IgD-negative memory B cell (primary cell): ENCODE measurements around the gene DAPK1. TPM values are rescaled to one million over a fixed set of nuclear protein-coding genes. Genes with fewer than 3 reads are reported as not detected.

Source experiments
- H3K27ac Mint-ChIP-seq, 3 donors: one replicate each; pipeline ENCODE4 v1.8.0; 2020 to 2022; ENCODE audit warnings: mild to moderate bottlenecking in 3 of 3, mixed read lengths in 3 of 3, moderate library complexity in 1 of 3
- H3K27me3 Mint-ChIP-seq: one replicate; pipeline ENCODE4 v1.8.0; 2021; ENCODE audit warnings: mixed read lengths
- H3K36me3 Mint-ChIP-seq: one replicate; pipeline ENCODE4 v1.8.0; 2020; ENCODE audit warnings: mild to moderate bottlenecking, mixed read lengths
- H3K4me1 Mint-ChIP-seq, 3 donors: one replicate each; pipeline ENCODE4 v1.8.0; 2020 to 2022; ENCODE audit warnings: mixed read lengths in 3 of 3, mild to moderate bottlenecking in 1 of 3
- H3K4me3 Mint-ChIP-seq, 4 donors: one replicate each; pipeline ENCODE4 v1.8.0; 2020 to 2022; ENCODE audit warnings: mild to moderate bottlenecking in 4 of 4, mixed read lengths in 4 of 4, moderate library complexity in 3 of 4
- H3K9me3 Mint-ChIP-seq, 3 donors: one replicate each; pipeline ENCODE4 v1.8.0; 2020 to 2021; ENCODE audit warnings: mixed read lengths in 3 of 3, mild to moderate bottlenecking in 1 of 3
- polyA plus RNA-seq: library from polyadenylated mRNA; unstranded; fragments of 300-500 nt; fragmentation: Illumina TruSeq; gene quantifications from one replicate; pipeline ENCODE4 v1.2.3, GENCODE V29; 2021

DAPK1 gene
- polyA plus RNA-seq, 1 donor from 2014 or later = 0.86 TPM

- no peaks in the 10 kb centered on the region for H3K27me3 Mint-ChIP-seq
- H3K4me3 Mint-ChIP-seq = no peak overlapping the region
- H3K27ac Mint-ChIP-seq = no peak overlapping the region
Observed at GRCh38 chr9:87659534-87660419, 162.1 kb downstream of the DAPK1 start.

GRCh38 chr9:87661241-87661640, 163.6 kb downstream of the DAPK1 start:
- Mint-ChIP-seq H3K4me1 (peaks cover 0 to 4% (median 0%) of the 10 kb centered on the region in 3 donors), H3K4me3 (no peak overlapping the region), H3K27ac (no peak overlapping the region), H3K27me3 (no peaks in the 10 kb centered on the region), H3K36me3 (no peaks in the 10 kb centered on the region), H3K9me3 (peaks cover 0 to 10% (median 1%) of the 10 kb centered on the region in 3 donors)

More at GRCh38 chr9:87659534-87660419, 162.1 kb downstream of the DAPK1 start:
- Mint-ChIP-seq H3K9me3 (peaks cover 0 to 10% (median 1%) of the 10 kb centered on the region in 3 donors), H3K36me3 (no peaks in the 10 kb centered on the region), H3K4me1 (peaks cover 0 to 4% (median 0%) of the 10 kb centered on the region in 3 donors)

- H3K4me3 Mint-ChIP-seq = no peak overlapping the region
- no peaks in the 10 kb centered on the region for H3K27me3 Mint-ChIP-seq
- H3K27ac Mint-ChIP-seq = no peak overlapping the region
- peaks cover 0 to 4% (median 0%) of the 10 kb centered on the region in 3 donors for H3K4me1 Mint-ChIP-seq
- no peaks in the 10 kb centered on the region for H3K36me3 Mint-ChIP-seq
- peaks cover 0 to 10% (median 4%) of the 10 kb centered on the region in 3 donors for H3K9me3 Mint-ChIP-seq
Observed at GRCh38 chr9:87662808-87663528, 165.3 kb downstream of the DAPK1 start.

GRCh38 chr9:87663556-87663955, 165.9 kb downstream of the DAPK1 start:
- Mint-ChIP-seq H3K4me1 (peaks cover 0 to 4% (median 0%) of the 10 kb centered on the region in 3 donors), H3K27me3 (no peaks in the 10 kb centered on the region), H3K4me3 (no peak overlapping the region), H3K27ac (no peak overlapping the region), H3K9me3 (peaks cover 0 to 10% (median 4%) of the 10 kb centered on the region in 3 donors), H3K36me3 (no peaks in the 10 kb centered on the region)

- Mint-ChIP-seq H3K36me3 (no peaks in the 10 kb centered on the region), H3K27ac (no peak overlapping the region), H3K27me3 (no peaks in the 10 kb centered on the region), H3K4me1 (peaks cover 0 to 4% (median 0%) of the 10 kb centered on the region in 3 donors), H3K4me3 (no peak overlapping the region), H3K9me3 (peaks cover 0 to 10% (median 4%) of the 10 kb centered on the region in 3 donors)
Observed at GRCh38 chr9:87664153-87665060, 166.7 kb downstream of the DAPK1 start.

GRCh38 chr9:87665505-87665904, 167.8 kb downstream of the DAPK1 start:
- Mint-ChIP-seq H3K27me3 (no peaks in the 10 kb centered on the region), H3K27ac (no peak overlapping the region), H3K9me3 (peaks cover 0 to 10% (median 3%) of the 10 kb centered on the region in 3 donors), H3K4me3 (peak overlapping the region in 1 of 4 donors; percentile 24), H3K36me3 (no peaks in the 10 kb centered on the region), H3K4me1 (peaks cover 0 to 3% (median 0%) of the 10 kb centered on the region in 3 donors)

GRCh38 chr9:87667164-87667738, 169.6 kb downstream of the DAPK1 start:
- H3K9me3 Mint-ChIP-seq = peaks cover 0 to 2% (median 0%) of the 10 kb centered on the region in 3 donors
- H3K4me1 Mint-ChIP-seq = peaks cover 0 to 2% (median 0%) of the 10 kb centered on the region in 3 donors
- H3K27ac Mint-ChIP-seq = no peak overlapping the region
- no peaks in the 10 kb centered on the region for H3K27me3 Mint-ChIP-seq
- no peaks in the 10 kb centered on the region for H3K36me3 Mint-ChIP-seq
- H3K4me3 Mint-ChIP-seq = no peak overlapping the region

GRCh38 chr9:87668222-87668621, 170.6 kb downstream of the DAPK1 start:
- H3K36me3 Mint-ChIP-seq = no peaks in the 10 kb centered on the region
- no peaks in the 10 kb centered on the region for H3K27me3 Mint-ChIP-seq
- peaks cover 0 to 2% (median 0%) of the 10 kb centered on the region in 3 donors for H3K4me1 Mint-ChIP-seq
- H3K27ac Mint-ChIP-seq = no peak overlapping the region
- H3K4me3 Mint-ChIP-seq = no peak overlapping the region
- peaks cover 0 to 2% (median 0%) of the 10 kb centered on the region in 3 donors for H3K9me3 Mint-ChIP-seq

GRCh38 chr9:87668722-87669121, 171.1 kb downstream of the DAPK1 start:
- Mint-ChIP-seq H3K9me3 (peaks cover 0 to 2% (median 0%) of the 10 kb centered on the region in 3 donors), H3K27me3 (no peaks in the 10 kb centered on the region), H3K27ac (no peak overlapping the region), H3K36me3 (no peaks in the 10 kb centered on the region), H3K4me1 (peaks cover 0 to 2% (median 0%) of the 10 kb centered on the region in 3 donors), H3K4me3 (no peak overlapping the region)

- Mint-ChIP-seq H3K27me3 (no peaks in the 10 kb centered on the region), H3K27ac (no peak overlapping the region), H3K4me1 (no peaks in the 10 kb centered on the region), H3K4me3 (no peak overlapping the region), H3K36me3 (no peaks in the 10 kb centered on the region), H3K9me3 (peaks cover 0 to 2% (median 0%) of the 10 kb centered on the region in 3 donors)
Observed at GRCh38 chr9:87670572-87671264, 173.1 kb downstream of the DAPK1 start.

GRCh38 chr9:87671478-87671877, 173.8 kb downstream of the DAPK1 start:
- Mint-ChIP-seq H3K9me3 (peaks cover 0 to 2% (median 0%) of the 10 kb centered on the region in 3 donors), H3K36me3 (no peaks in the 10 kb centered on the region)

GRCh38 chr9:87671925-87672324, 174.3 kb downstream of the DAPK1 start:
- H3K27me3 Mint-ChIP-seq = no peaks in the 10 kb centered on the region

More at GRCh38 chr9:87671478-87671877, 173.8 kb downstream of the DAPK1 start:
- H3K27ac Mint-ChIP-seq = no peak overlapping the region
- H3K27me3 Mint-ChIP-seq = no peaks in the 10 kb centered on the region
- no peak overlapping the region for H3K4me3 Mint-ChIP-seq
- H3K4me1 Mint-ChIP-seq = no peaks in the 10 kb centered on the region

GRCh38 chr9:87672586-87672985, 174.9 kb downstream of the DAPK1 start:
- Mint-ChIP-seq H3K36me3 (no peaks in the 10 kb centered on the region), H3K4me1 (no peaks in the 10 kb centered on the region), H3K27me3 (no peaks in the 10 kb centered on the region), H3K9me3 (no peaks in the 10 kb centered on the region), H3K4me3 (no peak overlapping the region), H3K27ac (no peak overlapping the region)

More at GRCh38 chr9:87671925-87672324, 174.3 kb downstream of the DAPK1 start:
- Mint-ChIP-seq H3K27ac (no peak overlapping the region), H3K9me3 (no peaks in the 10 kb centered on the region), H3K4me3 (no peak overlapping the region), H3K36me3 (no peaks in the 10 kb centered on the region), H3K4me1 (no peaks in the 10 kb centered on the region)
